ENCODE results near the gene ITGB6. TPM values are rescaled to one million over a fixed set of nuclear protein-coding genes. Genes with fewer than 3 reads are reported as not detected.

ITGB6 gene
- total and polyA plus RNA-seq, 10 of the 15 experiments (the other 5 are each of a cell fraction or from before 2014, with no cell fraction given) = 0.04 TPM; not detected in 9

DNA sequence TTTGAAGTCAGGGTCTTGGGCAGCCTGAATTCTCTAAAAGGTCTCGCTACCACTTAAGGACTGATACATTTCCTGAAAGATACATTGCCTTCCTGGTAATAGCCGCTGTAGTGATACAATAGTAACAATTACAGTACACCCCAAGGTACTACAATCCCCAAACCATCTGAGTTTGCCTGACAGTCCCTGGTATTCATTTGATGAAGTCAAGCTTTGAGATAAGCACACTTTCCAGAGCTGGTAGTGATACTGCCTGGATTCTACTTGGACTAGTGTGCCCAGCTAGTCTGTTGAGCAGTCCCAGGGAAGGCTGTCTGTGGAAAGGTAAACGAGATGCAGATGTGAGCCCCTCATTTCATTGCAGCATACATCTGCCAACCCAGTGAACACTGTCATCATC lies 24.4 kb upstream of the ITGB6 start:
- Histone ChIP-seq H3K27me3 (replicated peaks in 1 of 2; ENCODE audit: control insufficient read depth in 2 of 2, insufficient read depth in 2 of 2, low read length in 1 of 2) (no peaks in the 10 kb centered on the region; a peak in 1 of 4 replicates), H4K20me1 (ENCODE audit: control insufficient read depth, insufficient read depth) (no peaks in the 10 kb centered on the region), H3K4me2 (ENCODE audit: control insufficient read depth, insufficient read depth) (no peak overlapping the region; the same call in none of the 2 replicates), H3K27ac (ENCODE audit: control insufficient read depth, insufficient read depth) (no peak overlapping the region), H3K36me3 (ENCODE audit: control insufficient read depth in 2 of 2, insufficient read depth in 2 of 2, low read length in 1 of 2) (no peaks in the 10 kb centered on the region), H3K79me2 (ENCODE audit: control insufficient read depth, insufficient read depth, low read length) (no peaks in the 10 kb centered on the region), H3K9me3 (replicated peaks; ENCODE audit: control insufficient read depth, insufficient read depth, low read length) (no peaks in the 10 kb centered on the region), H3K4me1 (ENCODE audit: control insufficient read depth, insufficient read depth, low read length) (peaks cover 9% of the 10 kb centered on the region; the same call in 1 of the 2 replicates), H3K9ac (ENCODE audit: control insufficient read depth, insufficient read depth, low read length) (no peak overlapping the region), H3K4me3 (no peak overlapping the region), H2AFZ (ENCODE audit: control insufficient read depth, low read depth, low read length) (no peak overlapping the region)
- BruUV-seq (replicated peaks) = no TSS peak
- ChIA-PET CTCF (interaction anchor here (1.2 to 2.2 kb wide), 2 partner anchors 10 to 42 kb away, joined by 3 to 7 read pairs; no protein-coding TSS in a partner anchor), SMC1A (ENCODE audit: uncharacterized antibody, unreplicated experiment) (interaction anchor here (1.1 to 2.0 kb wide), 4 partner anchors 9 to 27 kb away, joined by 3 to 5 read pairs (median 3); no protein-coding TSS in a partner anchor), POLR2A (no interaction called here), RAD21 (ENCODE audit: unreplicated experiment) (interaction anchor here (1.7 kb wide), 1 partner anchor 14 kb away, joined by 5 read pairs; no protein-coding TSS in a partner anchor)
- WGBS (ENCODE audit: insufficient coverage, insufficient replicate concordance, low lambda C conversion rate, missing lambda C conversion rate) = 0% methylated on average over 3 of the region's 3 CpGs
- DNase-seq (ENCODE audit: low read depth, low spot score) (no peak), ATAC-seq (peak; percentile 16), FAIRE-seq (no peak)
- TF ChIP-seq SREBF2 (IDR thresholded peaks at IDR 0.05; ENCODE audit: low read length) (no peak), MYC (IDR thresholded peaks at IDR 0.05; ENCODE audit: insufficient read depth, insufficient read length, insufficient replicate concordance, low read length, severe bottlenecking) (no peak), SUPT20H (IDR thresholded peaks at IDR 0.05; ENCODE audit: borderline replicate concordance, control insufficient read depth, low read depth, low read length) (no peak), ASH2L (IDR thresholded peaks at IDR 0.05; ENCODE audit: borderline replicate concordance, low read depth) (no peak), CBX3 (IDR thresholded peaks at IDR 0.05; ENCODE audit: borderline replicate concordance, low read depth) (no peak), CBFB (IDR thresholded peaks at IDR 0.05; ENCODE audit: low read depth) (no peak), SIX5 (IDR thresholded peaks at IDR 0.05; ENCODE audit: low read depth, low read length, severe bottlenecking) (no peak), RB1 (IDR thresholded peaks at IDR 0.05; ENCODE audit: borderline replicate concordance) (no peak), GATAD2B (conservative IDR thresholded peaks at IDR 0.05; ENCODE audit: low read depth) (no peak)
- TF ChIP-seq, protein P1, sequence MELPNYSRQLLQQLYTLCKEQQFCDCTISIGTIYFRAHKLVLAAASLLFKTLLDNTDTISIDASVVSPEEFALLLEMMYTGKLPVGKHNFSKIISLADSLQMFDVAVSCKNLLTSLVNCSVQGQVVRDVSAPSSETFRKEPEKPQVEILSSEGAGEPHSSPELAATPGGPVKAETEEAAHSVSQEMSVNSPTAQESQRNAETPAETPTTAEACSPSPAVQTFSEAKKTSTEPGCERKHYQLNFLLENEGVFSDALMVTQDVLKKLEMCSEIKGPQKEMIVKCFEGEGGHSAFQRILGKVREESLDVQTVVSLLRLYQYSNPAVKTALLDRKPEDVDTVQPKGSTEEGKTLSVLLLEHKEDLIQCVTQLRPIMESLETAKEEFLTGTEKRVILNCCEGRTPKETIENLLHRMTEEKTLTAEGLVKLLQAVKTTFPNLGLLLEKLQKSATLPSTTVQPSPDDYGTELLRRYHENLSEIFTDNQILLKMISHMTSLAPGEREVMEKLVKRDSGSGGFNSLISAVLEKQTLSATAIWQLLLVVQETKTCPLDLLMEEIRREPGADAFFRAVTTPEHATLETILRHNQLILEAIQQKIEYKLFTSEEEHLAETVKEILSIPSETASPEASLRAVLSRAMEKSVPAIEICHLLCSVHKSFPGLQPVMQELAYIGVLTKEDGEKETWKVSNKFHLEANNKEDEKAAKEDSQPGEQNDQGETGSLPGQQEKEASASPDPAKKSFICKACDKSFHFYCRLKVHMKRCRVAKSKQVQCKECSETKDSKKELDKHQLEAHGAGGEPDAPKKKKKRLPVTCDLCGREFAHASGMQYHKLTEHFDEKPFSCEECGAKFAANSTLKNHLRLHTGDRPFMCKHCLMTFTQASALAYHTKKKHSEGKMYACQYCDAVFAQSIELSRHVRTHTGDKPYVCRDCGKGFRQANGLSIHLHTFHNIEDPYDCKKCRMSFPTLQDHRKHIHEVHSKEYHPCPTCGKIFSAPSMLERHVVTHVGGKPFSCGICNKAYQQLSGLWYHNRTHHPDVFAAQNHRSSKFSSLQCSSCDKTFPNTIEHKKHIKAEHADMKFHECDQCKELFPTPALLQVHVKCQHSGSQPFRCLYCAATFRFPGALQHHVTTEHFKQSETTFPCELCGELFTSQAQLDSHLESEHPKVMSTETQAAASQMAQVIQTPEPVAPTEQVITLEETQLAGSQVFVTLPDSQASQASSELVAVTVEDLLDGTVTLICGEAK (IDR thresholded peaks at IDR 0.05; ENCODE audit: borderline replicate concordance) = no peak
- TF ChIP-seq, protein P2, sequence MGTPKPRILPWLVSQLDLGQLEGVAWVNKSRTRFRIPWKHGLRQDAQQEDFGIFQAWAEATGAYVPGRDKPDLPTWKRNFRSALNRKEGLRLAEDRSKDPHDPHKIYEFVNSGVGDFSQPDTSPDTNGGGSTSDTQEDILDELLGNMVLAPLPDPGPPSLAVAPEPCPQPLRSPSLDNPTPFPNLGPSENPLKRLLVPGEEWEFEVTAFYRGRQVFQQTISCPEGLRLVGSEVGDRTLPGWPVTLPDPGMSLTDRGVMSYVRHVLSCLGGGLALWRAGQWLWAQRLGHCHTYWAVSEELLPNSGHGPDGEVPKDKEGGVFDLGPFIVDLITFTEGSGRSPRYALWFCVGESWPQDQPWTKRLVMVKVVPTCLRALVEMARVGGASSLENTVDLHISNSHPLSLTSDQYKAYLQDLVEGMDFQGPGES (IDR thresholded peaks at IDR 0.05) = no peak
- in situ Hi-C loops (cut with MboI) (no loop called here), intact Hi-C loops (cut with micrococcal nuclease; ENCODE audit: unreplicated experiment) (no loop called here)

Data from GM12878 (cell line).